LNCAP (cell line): Measurements from ENCODE around the gene NOS1AP.

Source experiments
- TF ChIP-seq, protein P1 (sequence below): fragments of 450-650 bp; IDR thresholded peaks from 2 replicates; pipeline ENCODE4 v1.5.1; 2017; ENCODE audit warnings: mild to moderate bottlenecking

Gene NOS1AP

DNA sequence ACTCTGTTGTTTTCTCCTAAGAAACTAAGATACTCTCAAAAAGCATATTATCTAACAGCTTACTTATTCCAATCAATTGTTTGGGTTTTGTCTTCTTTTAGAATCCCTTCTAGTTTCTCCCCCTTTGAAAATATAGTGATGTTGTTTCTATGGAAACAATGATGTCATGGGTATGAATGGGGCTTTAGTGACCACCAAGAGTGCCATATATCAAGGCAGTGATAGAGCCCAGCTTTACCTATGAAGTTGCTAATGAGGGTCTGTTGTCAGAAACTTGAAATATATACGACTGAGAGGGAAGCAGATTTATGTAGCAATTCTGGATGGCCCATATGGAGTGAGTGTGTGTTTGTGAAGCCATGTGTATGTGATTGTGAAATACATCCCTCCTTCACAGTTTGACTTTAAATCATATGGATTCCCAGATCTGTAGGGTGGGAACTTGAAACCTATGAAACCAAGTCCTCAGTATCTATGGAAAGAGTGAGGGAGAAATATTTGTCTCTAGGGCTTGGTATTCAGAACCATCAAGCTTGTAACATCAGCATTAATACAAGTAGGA, 190.5 kb downstream of the NOS1AP start:
- TF ChIP-seq, protein P1, sequence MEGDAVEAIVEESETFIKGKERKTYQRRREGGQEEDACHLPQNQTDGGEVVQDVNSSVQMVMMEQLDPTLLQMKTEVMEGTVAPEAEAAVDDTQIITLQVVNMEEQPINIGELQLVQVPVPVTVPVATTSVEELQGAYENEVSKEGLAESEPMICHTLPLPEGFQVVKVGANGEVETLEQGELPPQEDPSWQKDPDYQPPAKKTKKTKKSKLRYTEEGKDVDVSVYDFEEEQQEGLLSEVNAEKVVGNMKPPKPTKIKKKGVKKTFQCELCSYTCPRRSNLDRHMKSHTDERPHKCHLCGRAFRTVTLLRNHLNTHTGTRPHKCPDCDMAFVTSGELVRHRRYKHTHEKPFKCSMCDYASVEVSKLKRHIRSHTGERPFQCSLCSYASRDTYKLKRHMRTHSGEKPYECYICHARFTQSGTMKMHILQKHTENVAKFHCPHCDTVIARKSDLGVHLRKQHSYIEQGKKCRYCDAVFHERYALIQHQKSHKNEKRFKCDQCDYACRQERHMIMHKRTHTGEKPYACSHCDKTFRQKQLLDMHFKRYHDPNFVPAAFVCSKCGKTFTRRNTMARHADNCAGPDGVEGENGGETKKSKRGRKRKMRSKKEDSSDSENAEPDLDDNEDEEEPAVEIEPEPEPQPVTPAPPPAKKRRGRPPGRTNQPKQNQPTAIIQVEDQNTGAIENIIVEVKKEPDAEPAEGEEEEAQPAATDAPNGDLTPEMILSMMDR, result no peak

DNA sequence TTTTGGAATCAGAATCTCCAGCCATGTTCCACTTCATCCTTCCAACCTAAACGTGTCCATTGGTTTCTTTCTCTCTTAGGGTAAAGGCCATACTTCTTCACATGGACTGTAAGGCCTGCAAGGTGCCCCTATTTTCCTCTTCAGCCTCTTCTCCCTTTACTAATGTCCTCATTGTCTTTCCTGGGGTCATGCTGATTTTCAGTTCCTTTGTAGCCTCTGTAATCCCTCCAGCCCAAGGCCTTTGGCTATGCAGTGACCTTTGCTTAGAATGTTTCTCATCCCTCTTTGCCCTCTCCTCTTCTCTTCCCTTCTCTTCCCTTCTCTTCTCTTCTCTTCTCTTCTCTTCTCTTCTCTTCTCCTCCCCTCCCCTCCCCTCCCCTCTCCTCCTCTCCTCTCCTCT, 194.6 kb downstream of the NOS1AP start:
- TF ChIP-seq, protein P1, result no peak

DNA sequence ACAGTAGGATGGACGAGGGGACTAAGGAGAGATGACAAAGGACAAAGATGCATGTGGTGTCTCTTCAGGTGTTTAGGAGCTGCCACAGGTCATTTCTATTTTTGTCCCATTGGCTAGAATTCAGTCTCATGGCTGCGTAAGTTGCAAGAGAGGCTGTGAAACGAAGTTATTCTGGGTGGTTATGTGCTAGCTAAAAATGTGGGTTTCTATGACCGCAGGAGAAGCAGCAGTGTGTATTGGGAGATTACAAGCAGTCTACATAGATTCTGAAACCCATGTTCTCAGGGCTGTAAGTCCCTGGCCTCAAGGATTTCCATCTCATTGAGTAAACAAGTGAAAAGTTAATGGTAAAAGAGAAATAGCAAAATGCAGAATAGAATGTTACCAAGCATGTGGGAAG, 196.5 kb downstream of the NOS1AP start:
- TF ChIP-seq, protein P1, result no peak

DNA sequence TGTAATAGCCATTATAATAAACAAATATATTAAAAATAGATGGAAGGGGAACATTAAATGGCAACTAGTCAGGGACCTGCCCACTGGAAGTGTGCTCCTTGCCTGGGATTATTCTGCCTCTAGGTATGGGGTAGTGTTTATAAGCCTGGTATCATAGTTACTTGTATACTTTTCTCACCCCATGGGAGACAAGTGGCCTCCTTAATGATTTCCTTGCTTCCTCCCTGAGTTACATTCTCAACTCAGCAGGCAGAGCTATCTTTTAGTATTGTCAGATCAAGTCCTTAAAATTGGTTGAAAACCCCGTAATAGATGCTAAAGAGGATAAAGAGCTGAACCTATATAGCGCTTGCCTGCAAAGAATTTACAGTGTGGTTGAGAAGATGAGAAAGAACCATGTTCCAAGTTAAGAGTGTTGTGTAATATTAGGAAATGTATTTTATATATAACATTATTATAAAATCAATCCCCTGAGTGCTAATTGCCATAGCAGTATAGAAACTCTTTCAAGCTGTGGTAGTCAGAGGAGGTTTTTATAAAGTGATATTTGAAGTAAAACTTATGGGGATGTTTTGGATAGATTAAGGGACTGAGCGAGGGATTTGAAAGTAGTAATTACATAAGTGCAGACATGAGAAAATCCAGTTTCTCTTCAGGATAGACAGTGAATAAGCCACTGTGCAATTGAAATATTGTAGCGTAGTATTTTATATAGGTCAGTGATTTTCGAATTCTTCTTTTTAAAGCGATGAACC, 200.7 kb downstream of the NOS1AP start:
- TF ChIP-seq, protein P1, result no peak

DNA sequence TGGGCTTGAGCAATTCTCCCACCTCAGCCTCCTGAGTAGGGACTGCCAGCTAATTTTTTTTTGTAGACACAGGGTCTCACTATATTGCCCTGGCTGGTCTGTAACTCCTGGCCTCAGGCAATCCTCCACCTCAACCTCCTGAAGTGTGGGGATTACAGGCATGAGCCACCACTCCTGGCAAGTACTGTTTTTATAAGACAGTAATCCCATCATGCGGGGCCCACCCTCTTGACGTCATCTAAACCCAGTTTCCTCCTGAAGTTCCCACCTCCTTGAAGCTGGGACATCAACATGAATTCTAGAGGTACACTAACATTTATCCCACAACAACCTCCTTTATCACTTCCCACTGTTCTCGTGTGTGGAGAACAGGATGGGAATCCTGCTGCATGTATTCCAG, 202.5 kb downstream of the NOS1AP start:
- TF ChIP-seq, protein P1, result no peak

DNA sequence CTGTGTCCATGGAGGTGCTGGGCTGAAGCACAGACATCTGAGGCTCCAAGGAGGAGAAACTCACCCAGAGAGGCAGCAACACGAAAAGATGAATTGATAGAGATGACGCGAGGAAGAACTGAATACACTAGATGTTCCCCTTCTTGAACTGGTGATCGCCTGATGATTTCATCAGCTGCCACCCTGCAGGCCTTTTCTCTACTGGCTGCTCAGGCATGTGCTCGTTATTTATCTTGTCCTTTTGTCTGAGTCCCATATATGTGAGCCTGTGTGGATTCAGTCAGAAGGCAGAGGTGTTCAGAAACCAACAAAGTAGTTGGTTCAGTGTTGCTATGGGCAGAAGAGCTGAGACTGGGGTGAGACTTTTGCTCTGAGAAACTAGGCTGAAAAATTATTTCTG, 202.9 kb downstream of the NOS1AP start:
- TF ChIP-seq, protein P1, result no peak

DNA sequence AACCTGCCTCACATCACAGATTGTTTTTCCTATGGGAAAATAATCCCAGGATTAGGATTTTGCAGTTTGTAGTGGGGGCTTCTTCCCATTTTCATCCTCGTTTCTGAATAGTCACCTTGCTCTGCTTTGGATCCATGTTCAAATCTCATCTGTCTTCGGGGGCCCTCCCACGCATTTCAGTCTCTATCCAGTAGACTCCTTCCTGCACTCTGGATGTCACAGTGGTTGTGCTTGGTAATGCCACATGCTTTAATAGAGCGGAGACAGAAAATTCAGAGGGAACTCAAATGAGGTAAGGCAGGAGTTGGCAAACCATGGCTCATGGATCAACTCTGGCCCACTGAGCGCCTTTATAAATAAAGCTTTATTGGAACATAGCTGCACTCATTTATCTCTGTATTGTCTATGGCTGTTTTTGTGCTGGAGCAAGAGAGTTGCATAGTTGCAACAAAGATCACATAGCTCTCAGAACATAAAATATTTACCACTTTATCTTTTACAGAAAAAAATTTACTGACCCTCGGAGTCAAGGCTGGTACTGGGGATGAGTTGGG, 206.2 kb downstream of the NOS1AP start:
- TF ChIP-seq, protein P1, result no peak
